ENCODE data around the gene PDE3A. TPM values are rescaled to one million over a fixed set of nuclear protein-coding genes. Genes with fewer than 3 reads are reported as not detected.
A peak's percentile ranks its signal among the peaks of the same experiment; 100 is the strongest.

The PDE3A gene
- polyA plus RNA-seq, 1 of the 3 experiments (the other 2 are of a cell fraction) = 0.67 TPM

- Histone ChIP-seq H3F3A (replicated peaks; ENCODE audit: insufficient read depth) (peaks cover 4% of the 10 kb centered on the region), H3K9ac (no peak overlapping the region), H3K9me2 (no peaks in the 10 kb centered on the region), H3K9me3 (no peaks in the 10 kb centered on the region), H3K4me1 (ENCODE audit: control insufficient read depth in 1 of 2, insufficient read depth in 2 of 2, low read depth in 1 of 2, low read length in 1 of 2) (no peaks in the 10 kb centered on the region), H4K20me1 (ENCODE audit: insufficient read depth) (no peaks in the 10 kb centered on the region), H3K27me3 (ENCODE audit: insufficient read depth) (no peaks in the 10 kb centered on the region), H3K4me2 (no peak overlapping the region), H3K36me3 (replicated peaks in 1 of 2; ENCODE audit: control insufficient read depth in 1 of 2, insufficient read depth in 2 of 2, low read length in 1 of 2) (no peaks in the 10 kb centered on the region), H2AFZ (ENCODE audit: low read depth) (peak overlapping the region; percentile 21), H3K79me2 (ENCODE audit: insufficient read depth) (no peaks in the 10 kb centered on the region), H3K4me3 (ENCODE audit: low read depth in 2 of 2, low read length in 1 of 2) (no peak overlapping the region), H3K27ac (ENCODE audit: low read depth in 2 of 2, low read length in 1 of 2) (peak overlapping the region in 1 of 2 experiments; percentile 29; a peak in 1 of 4 replicates)
- CTCF ChIA-PET = no interaction called here
- no peak for TF ChIP-seq TEAD4 (IDR thresholded peaks at IDR 0.05; ENCODE audit: borderline replicate concordance, insufficient read depth)
- no peak for TF ChIP-seq MAX (IDR thresholded peaks at IDR 0.05; ENCODE audit: low read depth)
- no peak for TF ChIP-seq CTCF (IDR thresholded peaks at IDR 0.05)
- no peak for TF ChIP-seq POLR2AphosphoS5 (IDR thresholded peaks at IDR 0.05; ENCODE audit: low read depth, low read length)
- TF ChIP-seq NRF1 (IDR thresholded peaks at IDR 0.05; ENCODE audit: low read depth, low read length) = no peak
- 64% methylated on average over 3 of the region's 3 CpGs for WGBS (ENCODE audit: low lambda C conversion rate)
- DNase-seq = no peak
- POLR2A ChIA-PET = no interaction called here
These were observed 26.2 kb upstream of the PDE3A start for GRCh38 chr12:20342111-20342510.

- no peaks in the 10 kb centered on the region for H3K79me2 ChIP-seq (ENCODE audit: insufficient read depth)
- no peak overlapping the region for H3K27ac ChIP-seq (ENCODE audit: low read depth in 2 of 2, low read length in 1 of 2)
- H3K9me3 ChIP-seq = peaks cover 4% of the 10 kb centered on the region; the same call in 1 of the 2 replicates
- CTCF ChIA-PET = no interaction called here
- 63% methylated on average over 3 of the region's 3 CpGs for WGBS (ENCODE audit: low lambda C conversion rate)
- no peak for TF ChIP-seq GABPA (IDR thresholded peaks at IDR 0.05; ENCODE audit: low read depth)
- no peak for TF ChIP-seq YY1 (IDR thresholded peaks at IDR 0.05; ENCODE audit: low read depth)
- no peak for TF ChIP-seq ELF1 (IDR thresholded peaks at IDR 0.05)
- TF ChIP-seq NFIC (IDR thresholded peaks at IDR 0.05; ENCODE audit: borderline replicate concordance) = no peak
- TF ChIP-seq GATA2 (CRISPR knock-in tag; IDR thresholded peaks at IDR 0.05) = no peak
- TF ChIP-seq RXRA (IDR thresholded peaks at IDR 0.05; ENCODE audit: borderline replicate concordance, low read depth) = no peak
- no peak for TF ChIP-seq NRF1 (IDR thresholded peaks at IDR 0.05; ENCODE audit: low read depth, low read length)
- TF ChIP-seq SIN3A (IDR thresholded peaks at IDR 0.05; ENCODE audit: borderline replicate concordance, low read depth, low read length) = no peak
- TF ChIP-seq IRF3 (IDR thresholded peaks at IDR 0.05; ENCODE audit: low read depth, low read length) = no peak
- no peak for TF ChIP-seq RCOR1 (IDR thresholded peaks at IDR 0.05; ENCODE audit: low read length)
- no peak for TF ChIP-seq USF1 (IDR thresholded peaks at IDR 0.05; ENCODE audit: borderline replicate concordance, low read depth)
- no peak for TF ChIP-seq JUND (IDR thresholded peaks at IDR 0.05)
- TF ChIP-seq TCF12 (IDR thresholded peaks at IDR 0.05) = no peak
- TF ChIP-seq FOXM1 (IDR thresholded peaks at IDR 0.05; ENCODE audit: low read depth) = no peak
- no peak for TF ChIP-seq CTCF (IDR thresholded peaks at IDR 0.05)
- TF ChIP-seq EP300 (IDR thresholded peaks at IDR 0.05; ENCODE audit: borderline replicate concordance in 1 of 2, low read depth in 1 of 2, low read length in 1 of 2) = no peak
- TF ChIP-seq FOXJ3 (CRISPR knock-in tag; IDR thresholded peaks at IDR 0.05) = no peak
- TF ChIP-seq PBX3 (IDR thresholded peaks at IDR 0.05) = no peak
- no peaks in the 10 kb centered on the region for H3K27me3 ChIP-seq (ENCODE audit: insufficient read depth)
- H3K9me2 ChIP-seq = no peaks in the 10 kb centered on the region
- H4K20me1 ChIP-seq (ENCODE audit: insufficient read depth) = no peaks in the 10 kb centered on the region
- no peak overlapping the region for H3K4me2 ChIP-seq
- H3F3A ChIP-seq (replicated peaks; ENCODE audit: insufficient read depth) = peaks cover 10% of the 10 kb centered on the region
- no peak overlapping the region for H3K9ac ChIP-seq
- POLR2A ChIA-PET = no interaction called here
- no peak for DNase-seq
- no peaks in the 10 kb centered on the region for H3K36me3 ChIP-seq (replicated peaks in 1 of 2; ENCODE audit: control insufficient read depth in 1 of 2, insufficient read depth in 2 of 2, low read length in 1 of 2)
- no peak overlapping the region for H3K4me3 ChIP-seq (ENCODE audit: low read depth in 2 of 2, low read length in 1 of 2)
- no peak overlapping the region for H2AFZ ChIP-seq (ENCODE audit: low read depth)
- no peaks in the 10 kb centered on the region for H3K4me1 ChIP-seq (ENCODE audit: control insufficient read depth in 1 of 2, insufficient read depth in 2 of 2, low read depth in 1 of 2, low read length in 1 of 2)
These were observed 22.5 kb upstream of the PDE3A start for GRCh38 chr12:20345866-20346265.

Data from SK-N-SH (cell line).